NCI-H2107 (cell line): Measurements from ENCODE around the gene SLC16A14.
"Not testable (repeated sequence)": the region's sequence is repeated elsewhere in the genome, so short reads cannot be mapped to it uniquely, and the experiment has no call there.

Experiments used
- DNase-seq: peaks from one replicate; lab custom pipeline; 2025; lab: John Stamatoyannopoulos, UW

The SLC16A14 gene

GRCh38 chr2:230068651-230069055, at the start of gene SLC16A14:
Gene SLC16A14 (minus strand): TSS chr2:230068924. CDS start chr2:230059352, 9,572 bp downstream.
- peak; percentile 34 for DNase-seq

GRCh38 chr2:230106771-230107170, 38.0 kb upstream of the SLC16A14 start:
- DNase-seq, result no peak

- not testable (repeated sequence) for DNase-seq
Measured at GRCh38 chr2:230101967-230102366, 33.2 kb upstream of the SLC16A14 start.

GRCh38 chr2:230097841-230098240, 29.1 kb upstream of the SLC16A14 start:
- DNase-seq, result no peak

GRCh38 chr2:230097424-230097823, 28.7 kb upstream of the SLC16A14 start:
- no peak for DNase-seq

GRCh38 chr2:230090967-230091366, 22.2 kb upstream of the SLC16A14 start:
- no peak for DNase-seq

- no peak for DNase-seq
Measured at GRCh38 chr2:230085201-230085600, 16.5 kb upstream of the SLC16A14 start.

- DNase-seq, result no peak
Measured at GRCh38 chr2:230077851-230078547, 9.3 kb upstream of the SLC16A14 start.

- no peak for DNase-seq
Measured at GRCh38 chr2:230076819-230077218, 8.1 kb upstream of the SLC16A14 start.

GRCh38 chr2:230075988-230076631, 7.4 kb upstream of the SLC16A14 start:
- no peak for DNase-seq

GRCh38 chr2:230071421-230071820, 2.7 kb upstream of the SLC16A14 start:
- DNase-seq, result no peak

- DNase-seq, result no peak
Measured at GRCh38 chr2:230069402-230069801, 678 bp upstream of the SLC16A14 start.

- no peak for DNase-seq
Measured at GRCh38 chr2:230068016-230068650, 591 bp downstream of the SLC16A14 start.

- no peak for DNase-seq
Measured at GRCh38 chr2:230060672-230061293, 7.9 kb downstream of the SLC16A14 start.

GRCh38 chr2:230053753-230054478, 14.8 kb downstream of the SLC16A14 start:
- DNase-seq, result no peak

- no peak for DNase-seq
Measured at GRCh38 chr2:230052299-230052698, 16.4 kb downstream of the SLC16A14 start.

GRCh38 chr2:230050136-230050535, 18.6 kb downstream of the SLC16A14 start:
- DNase-seq, result no peak

- DNase-seq, result no peak
Measured at GRCh38 chr2:230048010-230048671, 20.6 kb downstream of the SLC16A14 start.

- DNase-seq, result no peak
Measured at GRCh38 chr2:230046491-230046890, 22.2 kb downstream of the SLC16A14 start.

- no peak for DNase-seq
Measured at GRCh38 chr2:230043461-230043860, 25.3 kb downstream of the SLC16A14 start.

GRCh38 chr2:230043025-230043424, 25.7 kb downstream of the SLC16A14 start:
- DNase-seq, result no peak
